ENCODE measurements around the gene GABARAP.

Gene GABARAP

DNA sequence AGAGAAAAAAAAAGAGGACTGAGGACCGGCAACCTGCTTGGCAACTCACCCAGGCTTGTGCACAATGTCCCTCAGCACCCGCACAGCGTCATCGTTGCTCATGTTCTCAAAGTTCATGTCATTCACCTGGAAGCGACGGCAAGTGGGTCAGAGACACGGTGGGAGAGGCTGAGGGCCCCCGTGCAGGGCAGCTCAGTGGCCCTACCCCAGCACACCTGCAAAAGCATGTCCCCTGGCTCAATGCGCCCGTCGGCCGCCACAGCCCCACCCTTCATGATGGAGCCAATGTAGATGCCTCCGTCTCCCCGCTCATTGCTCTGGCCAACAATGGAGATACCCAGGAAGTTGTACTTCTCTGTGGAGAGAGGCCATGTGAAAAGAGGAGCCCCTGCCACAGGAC, 13.3 kb downstream of the GABARAP start:
- H3K27me3 ChIP-seq (ENCODE audit: low read length), result no peaks in the 10 kb centered on the region
- no peaks in the 10 kb centered on the region for H3K9me3 ChIP-seq (ENCODE audit: insufficient read depth, low read length)
- H3K4me2 ChIP-seq (ENCODE audit: low read depth, low read length, poor library complexity, severe bottlenecking), result no peak overlapping the region
- no peak overlapping the region for H2AFZ ChIP-seq (ENCODE audit: low read depth, low read length, severe bottlenecking)
- H3F3A ChIP-seq (ENCODE audit: insufficient read depth), result no peaks in the 10 kb centered on the region
- H3K27ac ChIP-seq (ENCODE audit: low read depth, low read length), result no peak overlapping the region
- H3K4me3 ChIP-seq (ENCODE audit: insufficient read depth, low read length, poor library complexity, severe bottlenecking), result no peak overlapping the region
- H3K9me2 ChIP-seq (replicated peaks; ENCODE audit: insufficient read depth, low read length), result no peaks in the 10 kb centered on the region
- peaks cover 41% of the 10 kb centered on the region for H3K79me2 ChIP-seq (ENCODE audit: insufficient read depth, low read length)
- H3K36me3 ChIP-seq (ENCODE audit: low read length), result no peaks in the 10 kb centered on the region
- TF ChIP-seq, protein P1, sequence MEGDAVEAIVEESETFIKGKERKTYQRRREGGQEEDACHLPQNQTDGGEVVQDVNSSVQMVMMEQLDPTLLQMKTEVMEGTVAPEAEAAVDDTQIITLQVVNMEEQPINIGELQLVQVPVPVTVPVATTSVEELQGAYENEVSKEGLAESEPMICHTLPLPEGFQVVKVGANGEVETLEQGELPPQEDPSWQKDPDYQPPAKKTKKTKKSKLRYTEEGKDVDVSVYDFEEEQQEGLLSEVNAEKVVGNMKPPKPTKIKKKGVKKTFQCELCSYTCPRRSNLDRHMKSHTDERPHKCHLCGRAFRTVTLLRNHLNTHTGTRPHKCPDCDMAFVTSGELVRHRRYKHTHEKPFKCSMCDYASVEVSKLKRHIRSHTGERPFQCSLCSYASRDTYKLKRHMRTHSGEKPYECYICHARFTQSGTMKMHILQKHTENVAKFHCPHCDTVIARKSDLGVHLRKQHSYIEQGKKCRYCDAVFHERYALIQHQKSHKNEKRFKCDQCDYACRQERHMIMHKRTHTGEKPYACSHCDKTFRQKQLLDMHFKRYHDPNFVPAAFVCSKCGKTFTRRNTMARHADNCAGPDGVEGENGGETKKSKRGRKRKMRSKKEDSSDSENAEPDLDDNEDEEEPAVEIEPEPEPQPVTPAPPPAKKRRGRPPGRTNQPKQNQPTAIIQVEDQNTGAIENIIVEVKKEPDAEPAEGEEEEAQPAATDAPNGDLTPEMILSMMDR (IDR thresholded peaks at IDR 0.05; ENCODE audit: insufficient read depth, low read length, poor library complexity, severe bottlenecking), result no peak
- no peak for TF ChIP-seq EZH2phosphoT487 (conservative IDR thresholded peaks at IDR 0.05; ENCODE audit: low read length)
- no peaks in the 10 kb centered on the region for H4K20me1 ChIP-seq (ENCODE audit: low read depth, low read length)
- no peak overlapping the region for H3K9ac ChIP-seq (ENCODE audit: low read length)

DNA sequence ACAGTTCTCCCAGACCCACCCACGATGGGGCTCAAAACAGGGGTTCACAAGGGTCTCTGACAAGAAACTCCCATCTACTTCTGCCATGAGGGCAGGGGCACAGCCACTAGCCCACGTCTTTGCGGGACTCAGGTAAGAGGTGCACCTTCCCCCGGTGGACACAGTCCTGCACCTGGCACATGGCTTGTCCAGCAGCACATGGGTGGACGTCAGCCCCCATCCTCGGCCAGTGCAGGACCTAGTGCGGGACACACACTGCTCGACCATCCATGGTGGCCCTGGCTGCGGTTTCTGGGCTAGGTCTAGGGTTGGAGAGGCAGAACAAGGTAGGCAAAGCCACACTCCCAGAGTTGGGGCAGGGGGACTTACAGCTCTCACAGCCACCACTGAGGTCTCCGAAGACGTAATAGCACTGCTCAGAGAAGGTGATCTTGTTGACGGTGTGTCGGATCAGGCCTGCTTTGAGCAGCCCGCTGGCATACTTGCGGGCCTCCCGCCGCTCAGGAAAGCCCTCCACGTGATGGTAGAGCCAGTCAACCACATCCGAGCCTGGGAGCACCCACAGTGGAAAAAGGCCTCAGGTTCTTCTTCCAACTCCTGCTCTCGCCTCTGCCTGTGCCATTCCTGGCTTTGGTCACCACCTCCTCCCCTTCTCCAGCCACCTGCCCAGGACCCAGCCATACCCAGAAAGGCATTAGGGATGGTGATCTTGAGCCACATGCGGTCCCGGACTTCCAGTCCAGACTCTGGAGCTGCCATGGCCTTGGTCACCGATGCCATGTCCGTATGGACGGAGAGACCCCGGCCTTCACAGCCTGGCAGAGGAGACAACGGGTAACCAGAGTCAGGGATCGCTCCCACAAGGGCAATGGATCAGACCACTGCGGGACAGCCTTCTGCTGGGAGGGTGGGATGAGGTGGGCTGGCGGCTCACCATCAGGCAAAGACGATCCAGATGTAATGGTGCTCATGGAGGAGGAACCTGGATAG, 15.2 kb downstream of the GABARAP start:
- no peaks in the 10 kb centered on the region for H3K9me2 ChIP-seq (replicated peaks; ENCODE audit: insufficient read depth, low read length)
- no peak overlapping the region for H3K4me3 ChIP-seq (ENCODE audit: insufficient read depth, low read length, poor library complexity, severe bottlenecking)
- TF ChIP-seq, protein P1 (IDR thresholded peaks at IDR 0.05; ENCODE audit: insufficient read depth, low read length, poor library complexity, severe bottlenecking), result no peak
- H3K9ac ChIP-seq (ENCODE audit: low read length), result no peak overlapping the region
- H4K20me1 ChIP-seq (ENCODE audit: low read depth, low read length), result no peaks in the 10 kb centered on the region
- H3K79me2 ChIP-seq (ENCODE audit: insufficient read depth, low read length), result peaks cover 22% of the 10 kb centered on the region
- peaks cover 4% of the 10 kb centered on the region; the same call in 1 of the 2 replicates for H3F3A ChIP-seq (ENCODE audit: insufficient read depth)
- no peak overlapping the region for H3K4me2 ChIP-seq (ENCODE audit: low read depth, low read length, poor library complexity, severe bottlenecking)
- no peaks in the 10 kb centered on the region for H3K36me3 ChIP-seq (ENCODE audit: low read length)
- no peak overlapping the region for H3K27ac ChIP-seq (ENCODE audit: low read depth, low read length)
- no peaks in the 10 kb centered on the region for H3K27me3 ChIP-seq (ENCODE audit: low read length)
- H2AFZ ChIP-seq (ENCODE audit: low read depth, low read length, severe bottlenecking), result no peak overlapping the region
- H3K9me3 ChIP-seq (ENCODE audit: insufficient read depth, low read length), result no peaks in the 10 kb centered on the region

- H3K9me2 ChIP-seq (replicated peaks; ENCODE audit: insufficient read depth, low read length), result no peaks in the 10 kb centered on the region
- H3K27me3 ChIP-seq (ENCODE audit: low read length), result no peaks in the 10 kb centered on the region
- no peak overlapping the region for H3K9ac ChIP-seq (ENCODE audit: low read length)
- H3K27ac ChIP-seq (ENCODE audit: low read depth, low read length), result no peak overlapping the region
- H3K9me3 ChIP-seq (ENCODE audit: insufficient read depth, low read length), result no peaks in the 10 kb centered on the region
- peaks cover 10% of the 10 kb centered on the region for H3K79me2 ChIP-seq (ENCODE audit: insufficient read depth, low read length)
- no peak overlapping the region for H3K4me3 ChIP-seq (ENCODE audit: insufficient read depth, low read length, poor library complexity, severe bottlenecking)
- TF ChIP-seq, protein P1 (IDR thresholded peaks at IDR 0.05; ENCODE audit: insufficient read depth, low read length, poor library complexity, severe bottlenecking), result no peak
- TF ChIP-seq EZH2phosphoT487 (conservative IDR thresholded peaks at IDR 0.05; ENCODE audit: low read length), result no peak
- peaks cover 11% of the 10 kb centered on the region; the same call in 1 of the 2 replicates for H3F3A ChIP-seq (ENCODE audit: insufficient read depth)
- H2AFZ ChIP-seq (ENCODE audit: low read depth, low read length, severe bottlenecking), result no peak overlapping the region
- no peak overlapping the region for H3K4me2 ChIP-seq (ENCODE audit: low read depth, low read length, poor library complexity, severe bottlenecking)
- H4K20me1 ChIP-seq (ENCODE audit: low read depth, low read length), result no peaks in the 10 kb centered on the region
- no peaks in the 10 kb centered on the region for H3K36me3 ChIP-seq (ENCODE audit: low read length)
These were observed 16.4 kb downstream of the GABARAP start for GRCh38 chr17:7225711-7226331.
